ENCODE data around the gene PRELP. TPM values are rescaled to one million over a fixed set of nuclear protein-coding genes. Genes with fewer than 3 reads are reported as not detected.
A peak's percentile ranks its signal among the peaks of the same experiment; 100 is the strongest.
"Not testable (repeated sequence)": the region's sequence is repeated elsewhere in the genome, so short reads cannot be mapped to it uniquely, and the experiment has no call there.

PRELP gene
- total RNA-seq, 1 donor from 2014 or later, result 1.5 TPM

DNA sequence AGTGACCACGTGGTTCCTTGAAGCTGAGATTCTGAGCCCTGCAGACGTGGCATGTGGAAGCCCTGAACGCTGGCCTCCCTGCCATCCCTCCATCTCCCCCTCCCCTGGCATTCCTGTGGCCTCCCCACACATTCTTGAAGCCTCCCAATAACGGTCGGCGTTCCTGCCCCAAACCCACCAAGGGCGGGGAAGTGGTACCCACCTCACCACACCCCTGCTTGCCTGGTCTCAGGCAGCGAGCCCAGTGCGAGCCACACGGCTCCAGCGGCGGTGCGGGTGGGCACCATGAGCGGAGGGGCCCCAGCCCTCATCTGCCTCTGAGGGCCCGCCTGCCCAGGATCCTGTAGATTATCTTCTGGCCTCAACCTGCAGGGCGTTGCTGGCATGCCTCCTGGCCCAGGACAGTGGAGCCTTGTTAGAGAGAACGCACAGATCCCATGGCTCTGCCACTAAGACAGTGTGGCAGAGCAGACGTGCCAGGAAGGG is 20.6 kb upstream of the PRELP start:
- no peak for ATAC-seq

DNA sequence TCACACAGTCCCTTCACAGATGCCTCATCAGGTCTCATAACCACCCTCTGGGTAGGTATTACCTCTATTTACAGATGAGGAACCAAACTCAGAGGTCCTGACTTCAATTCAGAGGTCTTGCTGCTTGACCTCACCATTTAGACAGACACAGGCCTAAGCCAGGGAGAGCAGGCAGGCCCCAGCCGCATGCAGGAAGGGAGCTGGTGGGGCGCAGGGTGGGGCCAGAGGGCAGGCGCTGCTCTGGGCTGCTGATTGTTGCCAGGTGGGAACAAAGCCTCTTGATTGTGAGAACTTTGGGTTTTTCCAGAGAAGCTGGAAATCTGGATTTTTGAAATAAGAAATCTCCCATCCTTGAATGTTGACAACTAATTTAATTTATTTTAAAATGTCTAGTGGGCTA is 19.9 kb upstream of the PRELP start:
- ATAC-seq, result no peak

DNA sequence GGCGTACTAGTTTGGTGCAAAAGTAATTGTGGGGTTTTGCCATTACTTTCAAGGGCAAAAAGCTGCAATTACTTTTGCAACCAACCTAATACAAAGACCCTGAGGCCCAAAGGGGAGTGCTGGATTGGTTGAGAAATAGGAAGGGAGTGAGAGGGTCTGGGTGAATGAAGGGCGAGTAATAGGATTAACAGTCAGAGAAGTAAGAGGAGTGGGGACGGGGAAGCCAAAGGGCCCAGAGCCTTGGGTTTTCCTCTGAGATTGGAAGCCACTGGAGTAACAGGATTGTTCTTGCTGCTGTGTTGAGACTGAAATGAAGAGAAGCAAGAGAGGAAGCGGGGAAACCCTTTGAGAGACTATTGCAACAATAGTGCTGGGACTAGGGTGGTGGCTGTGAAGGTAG is 19.0 kb upstream of the PRELP start:
- ATAC-seq, result no peak

DNA sequence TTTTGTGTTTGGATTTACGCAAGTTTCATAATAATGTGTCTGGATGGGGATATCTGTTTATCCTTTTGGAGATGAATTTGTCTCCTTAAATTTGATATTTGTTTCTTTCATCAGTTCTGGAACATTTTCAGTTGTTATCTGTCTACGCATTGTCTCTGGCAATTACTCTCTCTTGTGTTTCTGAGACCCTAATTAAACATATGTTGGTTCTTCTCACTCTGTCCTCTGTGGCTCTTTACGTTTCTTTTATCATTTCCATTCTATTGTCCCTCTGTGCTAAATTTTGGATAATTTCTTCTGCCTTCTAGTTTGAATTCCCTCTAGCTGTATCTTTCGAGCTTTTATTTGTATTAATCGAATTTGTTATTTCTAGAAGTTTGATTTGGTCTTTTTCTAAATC is 17.5 kb upstream of the PRELP start:
- ATAC-seq, result no peak

DNA sequence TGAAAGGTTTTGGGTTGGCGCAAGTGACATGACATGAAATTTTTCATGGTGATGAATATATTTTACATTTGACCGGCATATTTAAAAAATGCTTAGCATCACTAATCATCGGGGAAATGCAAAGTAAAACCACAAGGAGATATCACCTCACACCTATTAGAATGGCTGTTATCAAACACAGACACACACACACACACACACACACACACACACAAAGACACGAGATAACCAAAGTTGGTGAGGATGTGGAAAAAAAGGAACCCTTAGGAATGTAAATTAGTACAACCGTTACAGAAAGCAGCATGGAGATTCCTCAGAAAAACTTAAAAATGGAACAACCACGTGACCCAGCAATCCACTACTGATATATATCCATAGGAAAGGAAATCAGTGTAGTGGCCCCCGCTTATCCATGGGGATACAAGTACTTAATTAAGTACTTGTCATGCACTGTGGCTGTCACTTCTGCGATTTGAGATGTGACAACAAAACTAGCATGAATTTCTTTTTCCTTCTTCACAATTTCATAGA is 15.9 kb upstream of the PRELP start:
- no peak for ATAC-seq

DNA sequence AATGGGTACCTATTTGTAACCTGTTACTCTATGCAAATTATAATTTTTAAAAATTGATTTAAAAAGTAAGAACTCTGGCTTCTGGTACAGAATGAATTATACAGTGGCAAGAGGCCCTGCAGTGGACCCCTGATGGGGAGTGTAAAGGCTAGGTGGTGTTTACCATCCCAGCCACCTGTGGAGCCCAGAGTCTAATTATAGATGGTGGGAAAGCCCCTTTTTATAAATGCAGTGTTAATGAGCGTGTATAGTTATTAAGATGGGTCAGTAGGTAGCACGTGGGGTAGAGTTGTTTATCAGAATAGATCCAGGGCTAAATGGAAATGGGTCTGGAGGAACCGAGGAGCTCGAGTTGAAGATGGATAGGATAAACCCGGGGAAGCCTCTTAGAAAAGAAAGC is 13.9 kb upstream of the PRELP start:
- no peak for ATAC-seq

DNA sequence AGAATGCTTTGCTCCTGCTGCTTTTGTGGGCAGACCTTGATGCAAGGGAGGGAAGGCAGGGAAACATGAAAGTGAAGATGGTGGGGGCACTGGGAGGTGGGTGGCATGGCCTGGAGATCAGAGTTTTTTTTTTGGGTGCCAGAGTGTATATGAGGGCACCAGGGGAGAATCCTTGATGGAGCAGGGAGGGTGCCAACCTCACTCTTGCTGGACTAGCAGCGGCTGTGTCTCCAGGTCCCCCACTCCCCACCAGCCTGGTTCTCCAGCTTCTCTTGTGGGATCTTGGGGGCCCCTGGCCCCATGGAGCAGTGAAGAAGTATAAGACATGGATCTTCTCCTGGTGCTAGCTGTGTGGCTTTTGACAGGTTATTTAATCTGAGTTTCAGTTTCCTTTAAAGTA is 13.5 kb upstream of the PRELP start:
- ATAC-seq, result no peak

DNA sequence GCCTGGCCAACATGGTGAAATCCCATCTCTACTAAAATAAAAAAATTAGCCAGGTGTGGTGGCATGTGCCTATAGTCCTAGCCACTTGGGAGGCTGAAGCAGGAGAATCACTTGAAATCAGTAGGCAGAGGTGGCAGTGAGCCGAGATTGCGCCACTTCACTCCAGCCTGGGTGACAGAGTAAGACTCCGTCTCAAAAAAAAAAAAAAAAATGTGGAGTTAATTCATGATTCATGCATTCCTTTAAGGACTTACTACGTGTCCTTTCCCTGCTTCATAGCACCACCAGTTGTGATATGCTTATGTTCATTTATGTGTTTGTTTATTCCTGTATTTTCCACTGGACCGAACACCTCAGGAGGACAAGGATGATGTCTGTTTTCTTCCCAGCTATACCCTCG is 12.7 kb upstream of the PRELP start:
- ATAC-seq, result peak; percentile 52

DNA sequence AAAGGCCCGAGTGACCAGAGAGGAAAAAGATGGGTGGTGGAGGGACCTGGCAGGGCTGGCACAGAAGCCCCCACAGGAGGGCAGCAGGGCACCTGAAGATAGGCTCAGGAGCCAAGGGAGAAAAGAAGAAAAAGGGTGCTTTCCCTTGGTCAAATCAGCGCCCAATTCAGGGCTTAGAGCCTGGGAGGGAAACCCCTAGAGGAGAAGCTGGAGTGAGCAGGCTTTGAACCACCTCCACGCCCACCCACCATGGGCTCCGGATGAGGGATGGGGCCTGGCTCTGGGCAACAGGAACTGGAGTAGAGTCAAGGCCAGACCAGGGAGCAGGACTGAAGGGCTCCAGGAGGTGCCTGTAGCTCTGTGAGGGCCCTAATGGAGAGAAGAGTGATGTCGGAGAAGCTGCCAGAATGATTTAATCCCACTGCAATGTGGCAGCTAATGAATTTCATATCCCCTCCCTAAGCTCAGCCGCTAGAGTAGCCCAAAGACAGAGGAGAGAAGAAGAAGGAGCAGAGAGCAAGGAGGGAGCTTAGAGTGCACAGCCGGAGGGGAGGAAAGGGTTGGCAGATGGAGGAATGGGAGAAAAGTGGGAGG is 12.0 kb upstream of the PRELP start:
- no peak for ATAC-seq

DNA sequence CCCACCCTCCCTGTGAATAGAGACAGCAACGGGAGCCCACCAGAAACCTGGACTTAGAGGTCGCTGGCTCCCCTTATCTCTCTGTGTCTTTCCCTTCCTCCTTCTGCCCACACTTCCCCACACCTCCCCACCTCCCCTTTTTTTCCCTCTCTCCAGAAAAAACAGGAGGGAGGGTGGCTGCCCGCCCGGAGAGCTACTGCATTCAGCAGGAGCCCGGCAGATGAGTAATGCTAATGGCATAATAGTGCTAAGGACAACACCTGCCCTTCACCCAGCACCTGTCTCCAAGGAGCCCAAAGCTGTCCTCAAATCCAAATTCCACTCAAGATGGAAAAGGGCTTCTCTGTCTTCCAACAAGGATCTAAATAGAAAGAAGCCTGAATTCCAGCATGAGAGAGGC is 11.4 kb upstream of the PRELP start:
- ATAC-seq, result no peak

DNA sequence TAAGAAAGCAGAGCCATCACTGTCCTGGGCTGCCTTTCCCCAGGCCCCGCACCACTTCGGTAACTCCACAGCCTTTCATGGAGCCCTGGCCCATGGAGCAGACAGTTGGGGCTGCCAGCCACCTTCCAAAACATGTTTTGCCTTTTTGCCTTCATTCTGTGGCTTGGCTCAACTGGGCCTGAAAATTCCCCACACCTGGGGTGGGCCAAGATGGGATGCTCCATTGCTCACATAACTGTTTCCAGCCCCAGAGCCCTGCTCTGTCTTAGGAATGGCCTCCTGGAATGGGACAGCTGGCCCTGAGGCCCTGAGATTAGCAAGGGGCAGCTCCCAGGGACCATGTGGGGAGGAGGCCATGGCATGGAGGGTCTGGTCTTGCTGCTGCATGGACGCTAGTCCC is 10.9 kb upstream of the PRELP start:
- no peak for ATAC-seq

DNA sequence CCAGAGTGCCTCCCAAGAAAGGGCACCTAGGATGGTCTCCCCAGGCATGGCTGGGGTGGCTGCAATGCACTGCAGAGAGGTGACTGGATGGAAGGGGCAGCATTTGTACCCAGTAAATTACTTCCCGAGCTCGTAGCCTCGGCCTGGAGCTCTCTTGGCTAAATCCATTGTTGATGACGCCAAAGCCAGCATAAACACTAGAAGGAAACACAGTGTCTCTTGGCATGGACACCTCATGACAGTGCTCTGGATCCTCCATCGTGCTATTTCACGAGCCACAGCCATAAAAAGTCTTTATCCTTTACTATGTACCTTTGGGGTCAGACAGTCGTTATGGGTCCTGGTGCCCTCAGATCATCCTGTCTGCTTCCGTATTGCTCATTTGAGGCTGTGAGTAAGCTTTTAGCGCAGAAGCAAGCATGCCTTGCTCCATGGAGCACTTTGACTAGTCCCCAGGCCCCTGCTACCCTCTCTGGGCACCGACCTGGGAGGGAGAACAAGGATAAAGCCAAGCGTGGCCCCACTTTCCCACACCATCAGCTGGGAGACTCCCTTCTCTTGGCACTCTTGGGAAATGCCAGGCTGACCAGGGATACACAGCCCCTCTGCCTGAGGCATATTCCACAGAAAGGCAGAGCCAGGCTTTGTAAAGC is 10.3 kb upstream of the PRELP start:
- ATAC-seq, result no peak

DNA sequence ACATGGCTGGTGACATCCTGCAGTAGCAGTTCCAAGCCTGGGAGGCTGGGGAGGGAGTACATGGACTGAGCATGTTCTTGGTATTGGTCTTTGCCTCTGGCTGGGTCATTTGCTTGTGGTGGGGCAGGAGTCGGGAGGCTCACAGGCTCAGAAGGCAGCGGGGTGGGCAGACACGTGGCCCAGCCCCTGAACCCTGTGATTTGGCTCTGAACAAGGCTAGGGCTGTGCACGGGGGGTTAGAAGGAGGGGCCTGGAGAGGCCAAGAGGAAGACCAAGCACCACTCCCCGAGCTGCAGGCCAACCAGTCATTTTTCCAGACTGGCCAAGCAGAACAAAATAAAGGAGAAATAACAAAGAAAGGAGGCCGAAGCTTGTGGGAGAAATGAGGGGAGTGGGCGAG is 9.7 kb upstream of the PRELP start:
- ATAC-seq, result peak; percentile 8

DNA sequence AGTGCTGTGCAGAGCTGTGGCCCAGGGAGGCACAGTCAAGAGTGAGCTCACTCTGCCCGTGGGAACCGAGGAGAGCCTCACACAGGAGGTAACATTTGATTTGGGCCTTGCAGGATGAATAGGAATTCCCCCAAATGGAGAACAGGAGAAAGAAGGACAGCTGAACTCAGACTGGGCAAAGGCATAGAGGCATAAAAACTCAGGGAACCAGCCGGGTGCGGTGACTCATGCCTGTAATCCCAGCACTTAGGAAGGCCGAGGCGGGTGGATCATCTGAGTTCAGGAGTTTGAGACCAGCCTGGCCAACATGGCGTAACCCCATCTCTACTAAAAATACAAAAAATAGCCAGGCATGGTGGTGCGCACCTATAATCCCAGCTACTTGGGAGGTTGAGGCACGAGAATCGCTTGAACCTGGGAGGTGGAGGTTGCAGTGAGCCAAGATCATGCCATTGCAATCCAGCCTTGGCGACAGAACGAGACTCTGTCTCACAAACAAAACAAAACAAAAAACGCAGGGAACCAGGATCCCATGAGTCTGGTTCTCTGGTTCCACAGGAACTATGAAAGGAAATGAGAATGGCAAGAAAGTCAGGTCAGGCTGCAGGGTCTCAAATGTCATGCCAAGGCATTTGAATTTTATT is 8.6 kb upstream of the PRELP start:
- not testable (repeated sequence) for ATAC-seq

DNA sequence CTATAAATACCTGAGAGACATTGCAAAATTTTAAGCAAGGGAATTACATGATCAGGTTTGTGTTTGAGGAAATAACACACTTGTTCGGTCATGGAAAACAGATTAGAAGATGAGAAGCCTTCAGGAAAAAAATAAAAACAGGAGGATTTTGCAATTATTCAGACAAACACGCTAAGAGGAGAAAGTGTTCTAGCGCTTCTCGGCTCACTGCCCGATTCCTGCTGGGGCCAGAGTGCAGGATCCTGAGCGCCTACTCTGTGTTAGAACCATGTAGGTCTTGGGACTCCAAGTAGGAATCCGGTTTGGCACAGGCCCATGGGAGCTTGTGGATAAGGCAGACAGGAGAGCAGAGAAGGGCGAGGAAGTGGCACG is 8.1 kb upstream of the PRELP start:
- no peak for ATAC-seq

DNA sequence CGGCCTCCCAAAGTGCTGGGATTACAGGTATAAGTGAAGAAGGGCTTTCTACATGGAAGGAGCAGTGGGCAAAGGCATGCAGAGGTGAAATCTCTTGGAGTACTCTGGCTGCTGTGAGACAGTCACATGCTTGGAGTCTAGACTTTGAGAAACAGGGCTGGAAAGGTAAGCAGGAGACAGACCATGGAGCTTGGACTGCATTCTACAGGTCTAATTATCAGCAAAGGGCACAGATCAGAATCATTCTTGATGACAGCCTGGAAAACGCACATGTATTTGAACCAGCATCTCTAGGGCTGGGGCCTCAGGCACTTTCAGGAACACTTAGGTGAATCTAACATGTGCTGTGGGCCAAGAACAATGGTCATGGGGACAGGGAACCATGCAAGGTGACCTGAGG is 7.3 kb upstream of the PRELP start:
- ATAC-seq, result no peak

DNA sequence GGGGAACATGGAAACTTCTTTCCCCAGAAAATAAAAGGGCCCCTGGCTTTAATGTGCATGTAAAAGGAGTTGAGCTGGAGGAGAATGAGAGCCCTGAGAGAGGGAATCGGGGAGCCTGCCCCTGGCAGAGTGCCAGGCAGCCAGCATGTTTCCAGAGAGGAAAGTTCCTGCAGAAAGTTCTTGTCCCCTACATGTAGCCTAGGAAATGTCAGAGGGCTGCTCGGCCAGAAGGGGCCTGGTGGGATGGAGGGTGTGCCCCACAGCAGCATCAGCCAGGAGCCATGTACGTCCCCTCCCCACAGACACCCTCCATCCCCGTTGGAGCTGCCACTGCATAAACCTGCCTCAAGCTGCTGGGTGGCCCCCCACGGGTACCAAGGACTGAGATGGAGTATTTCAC is 5.4 kb upstream of the PRELP start:
- ATAC-seq, result no peak

DNA sequence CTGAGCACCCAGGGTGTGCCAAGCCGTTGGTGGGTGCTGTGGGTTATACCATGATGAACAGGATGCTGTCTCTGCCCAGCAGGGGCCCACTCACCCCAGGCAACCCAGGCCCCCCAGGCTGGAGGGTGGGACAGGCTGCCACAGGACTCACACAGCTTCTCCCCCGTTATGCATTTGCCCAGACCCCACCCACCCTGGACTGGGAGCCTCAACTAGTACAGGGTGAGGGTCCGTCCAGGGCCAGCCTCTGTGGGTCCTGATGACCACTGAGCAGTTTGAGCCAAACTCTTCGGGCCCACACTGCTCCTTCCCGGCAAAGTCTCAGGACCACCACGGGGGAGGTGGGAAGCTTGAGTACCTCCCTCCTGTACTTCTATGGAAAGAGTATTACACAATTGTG is 3.8 kb upstream of the PRELP start:
- ATAC-seq, result no peak

DNA sequence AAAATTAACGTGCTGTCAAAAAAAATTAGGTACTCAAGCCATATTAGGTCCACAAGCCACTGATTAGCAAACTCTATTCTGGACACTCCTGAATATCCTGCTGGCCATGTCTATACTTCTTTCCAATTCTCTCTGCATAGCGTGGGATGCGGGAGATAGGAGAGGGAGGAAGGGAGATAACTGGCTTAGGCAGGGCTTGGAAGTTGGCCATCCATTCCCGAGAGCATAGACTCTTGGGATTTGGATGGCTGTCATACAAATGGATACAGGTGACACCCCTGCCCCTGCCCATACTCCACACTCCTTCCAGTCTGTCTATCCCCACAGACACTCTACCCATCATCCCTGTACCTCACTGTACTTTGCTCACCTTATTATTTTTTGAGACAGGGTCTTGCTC is 2.3 kb upstream of the PRELP start:
- no peak for ATAC-seq

DNA sequence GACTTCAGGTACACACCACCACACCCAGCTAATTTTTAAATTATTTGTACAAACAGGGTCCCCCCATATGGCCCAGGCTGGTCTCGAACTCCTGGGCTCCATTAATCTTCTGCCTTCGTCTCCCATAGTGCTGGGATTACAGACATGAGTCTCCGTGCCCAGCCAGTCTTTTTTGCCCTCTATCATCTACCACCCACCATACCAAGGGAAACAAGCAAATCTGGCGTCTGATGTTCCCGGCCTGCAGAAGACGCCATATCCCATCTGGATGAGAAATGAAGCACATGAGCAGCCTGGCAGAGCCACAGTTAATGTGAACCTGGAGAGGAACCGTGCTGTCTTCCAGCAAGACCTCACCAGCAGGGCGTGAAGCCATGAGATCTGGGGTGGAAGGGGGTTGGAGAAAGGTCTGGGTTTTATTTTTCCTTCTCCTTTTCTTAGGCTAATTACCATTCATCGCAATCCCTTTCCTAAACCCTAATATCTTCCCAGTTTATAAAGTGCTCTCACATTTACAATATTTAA is 1.8 kb upstream of the PRELP start:
- no peak for ATAC-seq

DNA sequence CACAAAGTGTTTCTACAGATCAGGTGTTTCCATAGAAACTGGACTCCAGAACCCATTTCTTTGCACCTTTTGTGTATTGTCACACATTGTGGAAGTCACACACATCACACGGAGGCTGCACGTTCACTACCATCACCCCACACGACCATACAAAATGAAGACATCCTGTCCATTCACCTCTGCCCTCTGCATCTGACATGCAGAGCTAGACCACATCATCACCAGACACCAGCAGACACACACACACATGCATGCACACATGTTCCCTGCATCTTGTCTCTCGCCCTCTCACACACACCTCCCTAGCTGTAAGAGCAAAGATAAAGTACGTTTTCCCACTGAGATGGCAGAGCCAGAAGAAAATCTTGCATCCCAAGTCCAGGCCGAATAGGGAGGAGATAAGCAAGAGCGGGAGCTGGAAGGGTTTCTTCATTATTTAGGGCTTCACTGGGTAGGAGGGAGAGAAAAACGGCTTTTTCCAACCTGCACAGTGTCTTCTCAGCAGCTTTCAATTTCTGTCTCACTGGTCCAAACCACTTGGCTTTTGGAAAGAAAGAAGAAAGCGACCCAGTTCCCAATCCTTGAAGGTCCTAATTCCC is 709 bp downstream of the PRELP start:
- no peak for ATAC-seq

DNA sequence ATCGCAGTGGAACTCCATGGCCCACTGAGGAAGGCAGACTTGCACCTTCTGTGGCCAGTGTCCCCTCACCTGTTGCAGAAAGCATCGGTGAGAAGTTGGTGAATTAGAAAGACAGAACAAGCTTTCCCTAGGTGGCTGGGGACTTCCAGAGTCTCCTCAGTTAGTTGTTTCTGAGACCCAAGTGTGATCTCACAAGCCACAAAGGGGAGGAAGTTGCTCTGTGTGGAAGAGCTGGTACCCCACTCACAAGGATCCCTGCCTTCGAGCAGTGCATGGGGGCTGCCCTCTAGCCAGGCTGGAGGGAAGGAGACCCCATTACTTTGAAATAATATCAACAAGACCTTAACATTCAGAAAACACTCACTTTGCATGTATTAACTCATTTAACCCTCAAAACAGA is 2.1 kb downstream of the PRELP start:
- ATAC-seq, result no peak

DNA sequence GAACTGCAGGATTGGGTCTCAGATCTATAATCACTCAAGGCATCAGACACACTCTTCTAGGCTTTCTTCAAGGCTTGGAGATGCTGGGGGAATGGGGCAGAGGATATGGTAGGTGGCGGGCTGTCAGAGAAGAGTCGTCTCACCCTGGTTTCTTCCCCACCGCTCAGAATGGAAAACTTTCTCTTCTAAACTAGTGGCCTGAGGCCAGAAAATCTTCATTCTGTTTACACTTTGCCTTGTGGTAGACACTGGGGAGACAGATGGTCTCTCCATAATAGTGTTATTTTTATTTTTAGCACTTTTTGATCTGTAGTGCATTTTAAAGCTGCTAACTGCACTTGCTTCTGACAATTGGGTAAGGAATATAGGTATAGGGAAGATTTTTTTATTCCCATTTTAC is 2.6 kb downstream of the PRELP start:
- no peak for ATAC-seq

DNA sequence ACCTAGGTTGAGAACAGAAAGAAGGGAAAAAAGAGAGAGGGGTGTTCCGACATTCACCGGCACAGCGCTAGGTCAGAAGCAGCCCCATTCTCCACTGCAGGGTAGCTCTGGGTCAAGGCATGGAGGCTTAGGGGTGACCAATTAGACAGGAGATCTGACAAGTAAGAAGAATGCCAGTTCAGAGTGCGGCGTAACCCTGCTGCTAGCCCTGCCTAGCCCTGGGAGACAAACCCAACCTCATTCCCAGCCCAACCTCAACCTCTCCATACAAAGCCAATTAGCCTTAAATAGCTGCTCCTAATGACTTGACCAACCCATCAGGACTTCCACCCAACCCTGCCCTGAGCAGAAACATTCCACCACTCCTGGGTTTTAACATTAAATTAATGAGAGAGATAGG is 3.4 kb downstream of the PRELP start:
- ATAC-seq, result no peak

Measured in esophagus mucosa (tissue), 1 donor.